ENCODE measurements around the gene HNRNPF. TPM values are rescaled to one million over a fixed set of nuclear protein-coding genes. Genes with fewer than 3 reads are reported as not detected.
A peak's percentile ranks its signal among the peaks of the same experiment; 100 is the strongest.

The HNRNPF gene
- total and polyA plus RNA-seq, 8 donors: 26.5 to 103 (median 72.1) TPM

DNA sequence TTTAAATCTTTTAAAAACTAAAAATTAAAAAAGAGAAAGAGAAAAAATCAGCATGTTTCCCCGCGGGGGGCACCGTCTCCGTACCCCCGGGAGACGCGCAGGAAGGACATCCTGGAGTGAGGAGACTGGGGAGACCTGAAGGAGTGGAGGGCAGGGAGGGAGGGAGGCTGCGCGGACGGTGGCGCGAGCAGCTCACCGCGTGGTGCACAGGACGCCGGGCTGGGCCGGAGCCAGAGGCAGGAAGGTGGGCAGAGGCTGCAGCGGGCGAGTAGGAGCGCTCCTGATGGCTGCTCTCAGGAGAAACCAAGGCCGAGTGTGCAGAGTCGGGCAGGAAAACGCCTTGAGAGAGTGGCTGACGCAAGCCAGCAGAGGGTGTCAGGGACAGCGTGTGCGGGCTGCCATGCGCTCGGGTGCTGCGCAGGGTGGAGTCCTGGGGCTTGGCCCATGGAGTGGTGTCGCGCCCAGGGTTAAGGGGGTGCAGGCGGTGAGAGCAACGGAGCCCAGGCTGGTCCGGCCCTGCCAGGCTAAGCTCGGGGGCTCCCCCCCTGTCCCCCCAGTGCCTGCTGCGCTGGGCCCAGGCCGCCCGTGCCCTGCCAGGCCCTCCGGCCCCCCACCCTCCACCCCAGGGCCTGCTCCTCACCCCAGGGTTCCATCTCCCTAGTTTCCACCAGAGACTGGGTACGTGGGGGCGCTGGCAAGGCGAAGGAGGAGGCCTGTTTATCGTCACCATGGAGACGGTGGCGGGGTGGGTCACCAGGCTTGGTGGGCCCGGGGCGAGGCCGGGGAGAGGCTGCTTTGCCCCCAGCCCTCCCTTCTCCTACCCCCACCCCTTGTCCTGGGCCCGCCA is 66.5 kb downstream of the HNRNPF start:
- Histone ChIP-seq H3K27me3 (no peaks in the 10 kb centered on the region), H3K36me3 (no peaks in the 10 kb centered on the region), H3K4me3 (no peak overlapping the region), H3K9me3 (no peaks in the 10 kb centered on the region), H3K27ac (no peak overlapping the region), H3K4me1 (no peaks in the 10 kb centered on the region)
- intact Hi-C loops (cut with DNase I): no loop called here
- peak in 1 of 6 donors; percentile 71 for DNase-seq
- 82 to 91% methylated on average over 46 to 49 of the region's 49 CpGs for WGBS, 2 donors
- ATAC-seq: no peak
- no peak for FAIRE-seq
- TF ChIP-seq, protein P1, sequence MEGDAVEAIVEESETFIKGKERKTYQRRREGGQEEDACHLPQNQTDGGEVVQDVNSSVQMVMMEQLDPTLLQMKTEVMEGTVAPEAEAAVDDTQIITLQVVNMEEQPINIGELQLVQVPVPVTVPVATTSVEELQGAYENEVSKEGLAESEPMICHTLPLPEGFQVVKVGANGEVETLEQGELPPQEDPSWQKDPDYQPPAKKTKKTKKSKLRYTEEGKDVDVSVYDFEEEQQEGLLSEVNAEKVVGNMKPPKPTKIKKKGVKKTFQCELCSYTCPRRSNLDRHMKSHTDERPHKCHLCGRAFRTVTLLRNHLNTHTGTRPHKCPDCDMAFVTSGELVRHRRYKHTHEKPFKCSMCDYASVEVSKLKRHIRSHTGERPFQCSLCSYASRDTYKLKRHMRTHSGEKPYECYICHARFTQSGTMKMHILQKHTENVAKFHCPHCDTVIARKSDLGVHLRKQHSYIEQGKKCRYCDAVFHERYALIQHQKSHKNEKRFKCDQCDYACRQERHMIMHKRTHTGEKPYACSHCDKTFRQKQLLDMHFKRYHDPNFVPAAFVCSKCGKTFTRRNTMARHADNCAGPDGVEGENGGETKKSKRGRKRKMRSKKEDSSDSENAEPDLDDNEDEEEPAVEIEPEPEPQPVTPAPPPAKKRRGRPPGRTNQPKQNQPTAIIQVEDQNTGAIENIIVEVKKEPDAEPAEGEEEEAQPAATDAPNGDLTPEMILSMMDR (IDR thresholded peaks at IDR 0.05): no peak

DNA sequence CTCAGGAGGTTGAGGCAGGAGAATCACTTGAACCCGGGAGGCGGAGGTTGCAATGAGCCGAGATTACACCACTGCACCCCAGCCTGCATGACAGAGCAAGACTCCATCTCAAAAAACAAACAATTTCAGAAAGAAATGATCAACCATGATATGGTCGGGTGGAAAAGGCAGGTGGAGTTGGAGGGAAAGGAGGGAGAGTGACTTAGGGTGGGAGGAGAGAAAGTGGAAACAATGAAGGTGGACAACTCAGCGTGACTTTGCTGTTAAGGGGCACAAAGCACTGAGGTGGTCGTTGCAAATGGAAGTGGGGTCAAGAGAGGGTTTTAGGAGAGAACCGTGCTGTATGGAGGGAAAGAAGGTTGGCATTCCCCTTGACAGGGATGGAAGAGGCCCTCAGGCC is 67.5 kb downstream of the HNRNPF start:
- Histone ChIP-seq H3K27ac (no peak overlapping the region), H3K4me1 (no peaks in the 10 kb centered on the region), H3K36me3 (no peaks in the 10 kb centered on the region), H3K9me3 (no peaks in the 10 kb centered on the region), H3K27me3 (no peaks in the 10 kb centered on the region), H3K4me3 (no peak overlapping the region)
- FAIRE-seq: no peak
- no peak for ATAC-seq
- intact Hi-C loops (cut with DNase I): no loop called here
- no peak for DNase-seq
- 66 to 72% methylated on average over 7 of the region's 7 CpGs for WGBS, 2 donors
- TF ChIP-seq, protein P1 (IDR thresholded peaks at IDR 0.05): no peak

DNA sequence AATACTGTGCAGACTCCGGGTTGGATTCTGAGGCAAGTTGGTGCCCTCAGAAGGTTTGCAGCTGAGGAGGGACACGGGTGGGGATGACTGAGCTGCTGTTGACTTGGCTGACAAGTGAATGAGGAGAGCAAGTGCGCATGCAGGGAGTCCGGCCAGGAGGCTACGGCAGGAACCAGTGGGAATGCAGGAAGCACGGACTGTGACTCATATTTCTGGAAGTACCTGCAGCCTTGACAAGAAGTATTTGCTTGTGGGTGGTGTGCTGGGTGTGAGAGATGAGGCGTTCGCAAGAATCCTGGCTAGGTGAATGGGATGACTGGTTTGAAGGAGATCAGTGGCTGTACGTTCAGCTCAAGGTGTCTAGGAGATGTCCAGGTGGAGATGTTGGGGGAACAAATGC is 68.4 kb downstream of the HNRNPF start:
- no peaks in the 10 kb centered on the region for H3K36me3 ChIP-seq
- TF ChIP-seq, protein P1 (IDR thresholded peaks at IDR 0.05): no peak
- no peaks in the 10 kb centered on the region for H3K4me1 ChIP-seq
- H3K9me3 ChIP-seq: no peaks in the 10 kb centered on the region
- WGBS, 2 donors: 36 to 47% methylated on average over 9 of the region's 9 CpGs
- H3K4me3 ChIP-seq: no peak overlapping the region
- H3K27me3 ChIP-seq: no peaks in the 10 kb centered on the region
- H3K27ac ChIP-seq: peak overlapping the region in 1 of 4 donors; percentile 47
- intact Hi-C loops (cut with DNase I): no loop called here
- DNase-seq (peak in 4 of 6 donors; percentile 47 to 67 (median 52)), ATAC-seq (peak; percentile 72 to 90 (median 86)), FAIRE-seq (no peak)

DNA sequence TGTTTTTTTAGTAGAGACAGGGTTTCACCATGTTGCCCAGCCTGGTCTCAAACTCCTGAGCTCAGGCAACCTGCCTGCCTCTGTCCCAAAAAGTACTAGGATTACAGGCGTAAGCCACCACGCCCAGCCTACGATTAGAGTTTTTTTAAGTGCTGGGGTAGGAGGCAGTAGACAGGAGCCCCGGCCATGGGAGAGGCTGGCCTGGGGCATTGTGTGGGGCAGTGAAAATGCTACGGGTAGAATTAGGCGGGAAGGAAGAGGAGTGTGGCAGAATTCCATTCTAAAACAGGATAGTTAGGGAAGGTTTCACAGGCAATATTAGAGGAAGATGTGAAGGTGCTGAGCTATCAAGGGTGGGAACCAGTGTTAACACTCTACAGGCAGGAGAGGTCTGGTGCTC is 68.9 kb downstream of the HNRNPF start:
- WGBS, 2 donors: 68 to 75% methylated on average over 6 of the region's 6 CpGs
- DNase-seq (peak in 1 of 6 donors; percentile 3), FAIRE-seq (no peak), ATAC-seq (no peak)
- H3K4me1 ChIP-seq: no peaks in the 10 kb centered on the region
- peak overlapping the region in 1 of 4 donors; percentile 17 for H3K27ac ChIP-seq
- H3K4me3 ChIP-seq: no peak overlapping the region
- intact Hi-C loops (cut with DNase I): no loop called here
- no peaks in the 10 kb centered on the region for H3K27me3 ChIP-seq
- H3K9me3 ChIP-seq: no peaks in the 10 kb centered on the region
- H3K36me3 ChIP-seq: no peaks in the 10 kb centered on the region
- TF ChIP-seq, protein P1 (IDR thresholded peaks at IDR 0.05): no peak

DNA sequence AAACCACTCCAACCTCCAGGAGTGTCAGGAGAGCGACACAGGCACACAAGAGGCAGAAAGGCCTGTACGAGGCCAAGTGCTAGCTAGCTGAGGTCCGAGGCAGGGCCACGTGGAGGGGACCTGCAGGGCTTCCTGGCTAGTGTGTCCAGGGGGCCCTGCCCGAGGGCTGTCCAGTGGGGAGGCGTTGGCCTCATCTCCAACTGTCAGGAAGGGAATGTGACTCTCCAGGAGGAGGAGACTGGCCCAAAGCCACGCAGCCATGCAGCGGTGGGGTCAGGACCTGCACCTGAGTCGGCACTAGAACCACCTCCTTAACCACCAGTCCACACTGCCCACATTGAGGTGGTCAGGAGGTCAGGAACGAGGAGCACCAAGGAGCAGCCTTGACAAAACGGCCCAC is 69.8 kb downstream of the HNRNPF start:
- H3K4me1 ChIP-seq: no peaks in the 10 kb centered on the region
- DNase-seq: peak in 1 of 6 donors; percentile 45
- no peaks in the 10 kb centered on the region for H3K27me3 ChIP-seq
- H3K4me3 ChIP-seq: no peak overlapping the region
- H3K9me3 ChIP-seq: no peaks in the 10 kb centered on the region
- WGBS, 2 donors: 52 to 60% methylated on average over 11 of the region's 11 CpGs
- no peaks in the 10 kb centered on the region for H3K36me3 ChIP-seq
- no peak for FAIRE-seq
- no peak for ATAC-seq
- H3K27ac ChIP-seq: no peak overlapping the region
- TF ChIP-seq, protein P1 (IDR thresholded peaks at IDR 0.05): no peak
- intact Hi-C loops (cut with DNase I): no loop called here
